ENCODE data around the gene GNAI3.

DNA sequence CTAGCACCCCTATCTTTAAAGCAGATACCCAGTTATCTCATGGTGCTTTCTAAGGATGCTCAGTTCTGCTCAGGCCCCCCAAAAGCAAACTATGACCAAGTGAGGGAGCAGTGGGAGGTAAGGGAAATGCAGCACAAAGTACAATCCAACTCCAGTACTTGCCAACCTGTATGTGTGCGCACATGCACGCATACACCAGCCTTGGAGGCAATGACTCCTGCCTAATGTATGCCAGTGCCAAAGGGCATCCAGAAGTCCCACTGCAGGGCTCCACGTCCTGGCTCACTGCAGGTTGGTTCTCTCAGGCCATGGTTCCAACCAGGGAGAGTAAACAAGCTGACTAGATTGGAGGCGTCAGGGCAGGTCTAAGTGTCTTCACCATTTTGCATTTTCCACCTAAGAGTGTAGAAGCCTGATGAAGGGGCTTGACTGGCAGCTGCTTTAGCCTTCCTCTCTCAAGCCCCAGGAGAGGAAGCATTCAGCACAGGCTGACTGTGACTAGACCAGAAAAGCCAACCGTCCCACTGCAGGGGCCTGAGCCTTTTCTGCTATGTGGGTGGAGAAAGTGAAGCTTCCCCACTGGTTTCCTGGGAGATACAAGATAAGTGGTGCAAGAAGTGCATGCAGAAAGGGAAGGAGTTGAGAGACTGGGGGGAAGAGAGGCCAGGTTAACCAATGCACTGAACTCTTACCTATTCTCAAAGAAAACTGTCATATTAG, 46.6 kb upstream of the GNAI3 start:
- TF ChIP-seq, protein P1, sequence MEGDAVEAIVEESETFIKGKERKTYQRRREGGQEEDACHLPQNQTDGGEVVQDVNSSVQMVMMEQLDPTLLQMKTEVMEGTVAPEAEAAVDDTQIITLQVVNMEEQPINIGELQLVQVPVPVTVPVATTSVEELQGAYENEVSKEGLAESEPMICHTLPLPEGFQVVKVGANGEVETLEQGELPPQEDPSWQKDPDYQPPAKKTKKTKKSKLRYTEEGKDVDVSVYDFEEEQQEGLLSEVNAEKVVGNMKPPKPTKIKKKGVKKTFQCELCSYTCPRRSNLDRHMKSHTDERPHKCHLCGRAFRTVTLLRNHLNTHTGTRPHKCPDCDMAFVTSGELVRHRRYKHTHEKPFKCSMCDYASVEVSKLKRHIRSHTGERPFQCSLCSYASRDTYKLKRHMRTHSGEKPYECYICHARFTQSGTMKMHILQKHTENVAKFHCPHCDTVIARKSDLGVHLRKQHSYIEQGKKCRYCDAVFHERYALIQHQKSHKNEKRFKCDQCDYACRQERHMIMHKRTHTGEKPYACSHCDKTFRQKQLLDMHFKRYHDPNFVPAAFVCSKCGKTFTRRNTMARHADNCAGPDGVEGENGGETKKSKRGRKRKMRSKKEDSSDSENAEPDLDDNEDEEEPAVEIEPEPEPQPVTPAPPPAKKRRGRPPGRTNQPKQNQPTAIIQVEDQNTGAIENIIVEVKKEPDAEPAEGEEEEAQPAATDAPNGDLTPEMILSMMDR (IDR thresholded peaks at IDR 0.05; ENCODE audit: low read depth, low read length) = no peak
- no peak for TF ChIP-seq POLR2A (IDR thresholded peaks at IDR 0.05; ENCODE audit: extremely low read depth, insufficient read length)
- TF ChIP-seq, protein P2, sequence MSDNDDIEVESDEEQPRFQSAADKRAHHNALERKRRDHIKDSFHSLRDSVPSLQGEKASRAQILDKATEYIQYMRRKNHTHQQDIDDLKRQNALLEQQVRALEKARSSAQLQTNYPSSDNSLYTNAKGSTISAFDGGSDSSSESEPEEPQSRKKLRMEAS (IDR thresholded peaks at IDR 0.05; ENCODE audit: low read depth, low read length) = no peak
- no peak; the same call in 1 of the 2 replicates for TF ChIP-seq MYC (IDR thresholded peaks at IDR 0.05; ENCODE audit: low read depth, low read length)
